Measurements from ENCODE around the gene PSMB7.

The PSMB7 gene

DNA sequence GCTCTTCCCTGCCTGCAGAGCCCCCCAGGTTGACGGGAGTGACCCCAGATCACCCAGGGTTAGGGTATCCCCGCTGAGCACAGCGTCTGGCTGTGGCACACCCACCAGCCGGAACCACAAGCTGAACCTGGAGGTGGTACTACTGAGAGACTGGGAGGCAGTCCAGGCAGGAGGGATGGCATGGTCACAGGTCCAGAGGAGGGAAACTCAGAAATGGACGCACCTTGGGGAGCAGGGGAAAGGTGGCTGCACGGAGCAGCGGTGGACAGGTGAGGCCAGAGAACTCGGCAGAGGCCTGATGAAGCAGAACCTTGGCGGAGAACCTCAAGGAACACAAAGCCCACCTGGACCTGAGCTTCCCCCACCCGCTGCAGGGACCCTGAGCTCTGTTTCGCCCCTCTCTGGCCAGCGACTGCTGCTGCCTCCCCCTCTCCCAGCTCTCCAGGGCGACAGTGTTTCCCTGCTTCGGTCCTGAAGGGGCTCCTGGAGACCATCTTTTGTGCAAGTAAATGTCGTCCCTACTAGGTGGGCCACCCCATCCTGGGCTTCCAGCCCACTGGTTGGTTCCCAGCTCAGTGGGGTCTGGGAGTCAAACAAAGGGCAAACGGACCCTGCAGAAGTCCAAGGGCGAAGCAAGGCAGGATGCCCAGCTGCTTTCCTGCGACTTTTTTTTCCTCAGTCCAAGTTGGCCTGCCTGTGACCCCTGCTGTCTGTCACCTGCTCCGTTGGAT lies 35.9 kb upstream of the PSMB7 start:
- Histone ChIP-seq H4K20me1 (ENCODE audit: insufficient read depth, low read length, poor library complexity, severe bottlenecking) (no peaks in the 10 kb centered on the region), H3K9me2 (replicated peaks; ENCODE audit: low read depth, low read length) (no peaks in the 10 kb centered on the region), H3F3A (ENCODE audit: low read depth) (no peaks in the 10 kb centered on the region), H3K79me2 (ENCODE audit: insufficient read depth, low read length) (no peaks in the 10 kb centered on the region), H3K4me2 (ENCODE audit: low read depth, low read length, poor library complexity, severe bottlenecking) (no peak overlapping the region), H3K27me3 (ENCODE audit: insufficient read depth, low read length, poor library complexity, severe bottlenecking) (no peaks in the 10 kb centered on the region), H2AFZ (ENCODE audit: low read length) (no peak overlapping the region), H3K9ac (ENCODE audit: low read depth, low read length, poor library complexity, severe bottlenecking) (no peak overlapping the region), H3K4me3 (ENCODE audit: low read length, poor library complexity, severe bottlenecking) (no peak overlapping the region), H3K36me3 (ENCODE audit: insufficient read depth, low read length) (no peaks in the 10 kb centered on the region), H3K9me3 (ENCODE audit: insufficient read depth, low read depth, low read length) (no peaks in the 10 kb centered on the region), H3K4me1 (ENCODE audit: insufficient read depth, low read length, poor library complexity, severe bottlenecking) (no peaks in the 10 kb centered on the region)
- TF ChIP-seq EZH2phosphoT487 (IDR thresholded peaks at IDR 0.05; ENCODE audit: borderline replicate concordance): no peak
- TF ChIP-seq CTCF (conservative IDR thresholded peaks at IDR 0.05; ENCODE audit: low read length): no peak

GRCh38 chr9:124450241-124450924 lies 35.1 kb upstream of the PSMB7 start, which contains the start of gene ADGRD2:
ADGRD2 (plus strand) TSS chr9:124450451; CDS start chr9:124451667, 1,216 bp downstream.
- Histone ChIP-seq H3K4me2 (ENCODE audit: low read depth, low read length, poor library complexity, severe bottlenecking) (no peak within 1 kb of the TSS), H3K27me3 (ENCODE audit: insufficient read depth, low read length, poor library complexity, severe bottlenecking) (no peaks in the 10 kb centered on the region), H3F3A (ENCODE audit: low read depth) (no peaks in the 10 kb centered on the region), H3K9me3 (ENCODE audit: insufficient read depth, low read depth, low read length) (no peaks in the 10 kb centered on the region), H3K79me2 (ENCODE audit: insufficient read depth, low read length) (no peaks in the 10 kb centered on the region), H3K9ac (ENCODE audit: low read depth, low read length, poor library complexity, severe bottlenecking) (no peak within 1 kb of the TSS), H3K36me3 (ENCODE audit: insufficient read depth, low read length) (no peaks in the 10 kb centered on the region), H3K4me3 (ENCODE audit: low read length, poor library complexity, severe bottlenecking) (no peak within 1 kb of the TSS), H3K4me1 (ENCODE audit: insufficient read depth, low read length, poor library complexity, severe bottlenecking) (no peaks in the 10 kb centered on the region), H4K20me1 (ENCODE audit: insufficient read depth, low read length, poor library complexity, severe bottlenecking) (no peaks in the 10 kb centered on the region), H2AFZ (ENCODE audit: low read length) (no peak within 1 kb of the TSS), H3K9me2 (replicated peaks; ENCODE audit: low read depth, low read length) (no peaks in the 10 kb centered on the region)
- TF ChIP-seq CTCF (conservative IDR thresholded peaks at IDR 0.05; ENCODE audit: low read length) (no peak), EZH2phosphoT487 (IDR thresholded peaks at IDR 0.05; ENCODE audit: borderline replicate concordance) (no peak)

- no peak overlapping the region for H3K4me2 ChIP-seq (ENCODE audit: low read depth, low read length, poor library complexity, severe bottlenecking)
- no peaks in the 10 kb centered on the region for H3K9me2 ChIP-seq (replicated peaks; ENCODE audit: low read depth, low read length)
Observed at GRCh38 chr9:124449381-124450151, 34.3 kb upstream of the PSMB7 start.

More at GRCh38 chr9:124449381-124450151, 34.3 kb upstream of the PSMB7 start:
- no peaks in the 10 kb centered on the region for H4K20me1 ChIP-seq (ENCODE audit: insufficient read depth, low read length, poor library complexity, severe bottlenecking)
- no peak overlapping the region for H3K9ac ChIP-seq (ENCODE audit: low read depth, low read length, poor library complexity, severe bottlenecking)
- H3K4me3 ChIP-seq (ENCODE audit: low read length, poor library complexity, severe bottlenecking): no peak overlapping the region
- TF ChIP-seq EZH2phosphoT487 (IDR thresholded peaks at IDR 0.05; ENCODE audit: borderline replicate concordance) (no peak), CTCF (conservative IDR thresholded peaks at IDR 0.05; ENCODE audit: low read length) (no peak)
- no peaks in the 10 kb centered on the region for H3K27me3 ChIP-seq (ENCODE audit: insufficient read depth, low read length, poor library complexity, severe bottlenecking)
- no peaks in the 10 kb centered on the region for H3K79me2 ChIP-seq (ENCODE audit: insufficient read depth, low read length)
- no peaks in the 10 kb centered on the region for H3K4me1 ChIP-seq (ENCODE audit: insufficient read depth, low read length, poor library complexity, severe bottlenecking)
- no peaks in the 10 kb centered on the region for H3K36me3 ChIP-seq (ENCODE audit: insufficient read depth, low read length)
- no peaks in the 10 kb centered on the region for H3K9me3 ChIP-seq (ENCODE audit: insufficient read depth, low read depth, low read length)
- no peaks in the 10 kb centered on the region for H3F3A ChIP-seq (ENCODE audit: low read depth)
- no peak overlapping the region for H2AFZ ChIP-seq (ENCODE audit: low read length)
